ENCODE data around the gene MUC20. TPM values are rescaled to one million over a fixed set of nuclear protein-coding genes. Genes with fewer than 3 reads are reported as not detected.

MUC20 gene
- total and polyA plus RNA-seq, 2 of the 13 experiments (the other 11 are each of a cell fraction or from before 2014, with no cell fraction given) = 0.24 to 0.83 TPM

DNA sequence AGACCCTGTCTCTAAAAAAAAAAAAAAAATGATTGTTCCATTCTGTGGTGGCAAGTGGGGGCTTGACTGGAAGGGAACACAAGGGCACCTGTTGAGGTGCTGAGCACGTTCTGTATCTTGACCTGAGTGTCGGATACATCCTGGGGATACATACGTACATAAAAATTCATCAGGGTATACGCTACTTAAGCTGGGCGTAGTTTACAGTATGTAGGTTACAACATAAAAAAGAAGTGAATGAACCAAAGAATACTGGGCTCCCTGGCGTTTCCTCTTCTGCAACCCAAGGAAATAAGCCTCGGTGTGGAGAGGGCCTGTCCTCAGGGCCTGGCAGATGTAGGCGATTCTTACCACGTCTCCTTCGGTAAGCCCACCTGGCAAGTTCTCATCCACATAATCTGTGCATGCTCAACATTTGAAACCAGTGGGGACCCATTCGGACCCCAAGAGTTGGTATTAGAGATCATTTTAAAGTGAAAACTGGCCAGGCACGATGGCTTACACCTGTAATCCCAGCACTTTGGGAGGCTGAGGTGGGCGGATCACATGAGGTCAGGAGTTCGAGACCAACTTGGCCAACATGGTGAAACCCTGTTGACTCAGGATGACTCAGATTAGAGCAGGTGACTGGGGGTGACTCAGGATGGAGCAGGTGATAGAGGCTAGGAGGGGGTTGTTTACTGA lies 5.1 kb upstream of the MUC20 start (continued):
- TF ChIP-seq, protein P1, sequence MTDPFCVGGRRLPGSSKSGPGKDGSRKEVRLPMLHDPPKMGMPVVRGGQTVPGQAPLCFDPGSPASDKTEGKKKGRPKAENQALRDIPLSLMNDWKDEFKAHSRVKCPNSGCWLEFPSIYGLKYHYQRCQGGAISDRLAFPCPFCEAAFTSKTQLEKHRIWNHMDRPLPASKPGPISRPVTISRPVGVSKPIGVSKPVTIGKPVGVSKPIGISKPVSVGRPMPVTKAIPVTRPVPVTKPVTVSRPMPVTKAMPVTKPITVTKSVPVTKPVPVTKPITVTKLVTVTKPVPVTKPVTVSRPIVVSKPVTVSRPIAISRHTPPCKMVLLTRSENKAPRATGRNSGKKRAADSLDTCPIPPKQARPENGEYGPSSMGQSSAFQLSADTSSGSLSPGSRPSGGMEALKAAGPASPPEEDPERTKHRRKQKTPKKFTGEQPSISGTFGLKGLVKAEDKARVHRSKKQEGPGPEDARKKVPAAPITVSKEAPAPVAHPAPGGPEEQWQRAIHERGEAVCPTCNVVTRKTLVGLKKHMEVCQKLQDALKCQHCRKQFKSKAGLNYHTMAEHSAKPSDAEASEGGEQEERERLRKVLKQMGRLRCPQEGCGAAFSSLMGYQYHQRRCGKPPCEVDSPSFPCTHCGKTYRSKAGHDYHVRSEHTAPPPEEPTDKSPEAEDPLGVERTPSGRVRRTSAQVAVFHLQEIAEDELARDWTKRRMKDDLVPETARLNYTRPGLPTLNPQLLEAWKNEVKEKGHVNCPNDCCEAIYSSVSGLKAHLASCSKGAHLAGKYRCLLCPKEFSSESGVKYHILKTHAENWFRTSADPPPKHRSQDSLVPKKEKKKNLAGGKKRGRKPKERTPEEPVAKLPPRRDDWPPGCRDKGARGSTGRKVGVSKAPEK (CRISPR knock-in tag; IDR thresholded peaks at IDR 0.05; ENCODE audit: borderline replicate concordance) = no peak
- no peak for TF ChIP-seq CC2D1A (CRISPR knock-in tag; IDR thresholded peaks at IDR 0.05)
- TF ChIP-seq POLR2G (IDR thresholded peaks at IDR 0.05; ENCODE audit: low read depth, low read length) = no peak
- TF ChIP-seq, protein P2, sequence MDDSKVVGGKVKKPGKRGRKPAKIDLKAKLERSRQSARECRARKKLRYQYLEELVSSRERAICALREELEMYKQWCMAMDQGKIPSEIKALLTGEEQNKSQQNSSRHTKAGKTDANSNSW (CRISPR knock-in tag; IDR thresholded peaks at IDR 0.05; ENCODE audit: borderline replicate concordance) = no peak
- no peak for TF ChIP-seq TSC22D2 (CRISPR knock-in tag; IDR thresholded peaks at IDR 0.05; ENCODE audit: borderline replicate concordance)
- TF ChIP-seq, protein P3, sequence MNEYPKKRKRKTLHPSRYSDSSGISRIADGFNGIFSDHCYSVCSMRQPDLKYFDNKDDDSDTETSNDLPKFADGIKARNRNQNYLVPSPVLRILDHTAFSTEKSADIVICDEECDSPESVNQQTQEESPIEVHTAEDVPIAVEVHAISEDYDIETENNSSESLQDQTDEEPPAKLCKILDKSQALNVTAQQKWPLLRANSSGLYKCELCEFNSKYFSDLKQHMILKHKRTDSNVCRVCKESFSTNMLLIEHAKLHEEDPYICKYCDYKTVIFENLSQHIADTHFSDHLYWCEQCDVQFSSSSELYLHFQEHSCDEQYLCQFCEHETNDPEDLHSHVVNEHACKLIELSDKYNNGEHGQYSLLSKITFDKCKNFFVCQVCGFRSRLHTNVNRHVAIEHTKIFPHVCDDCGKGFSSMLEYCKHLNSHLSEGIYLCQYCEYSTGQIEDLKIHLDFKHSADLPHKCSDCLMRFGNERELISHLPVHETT (CRISPR knock-in tag; conservative IDR thresholded peaks at IDR 0.05) = no peak
- TF ChIP-seq MIER2 (CRISPR knock-in tag; IDR thresholded peaks at IDR 0.05) = no peak
- TF ChIP-seq, protein P4, sequence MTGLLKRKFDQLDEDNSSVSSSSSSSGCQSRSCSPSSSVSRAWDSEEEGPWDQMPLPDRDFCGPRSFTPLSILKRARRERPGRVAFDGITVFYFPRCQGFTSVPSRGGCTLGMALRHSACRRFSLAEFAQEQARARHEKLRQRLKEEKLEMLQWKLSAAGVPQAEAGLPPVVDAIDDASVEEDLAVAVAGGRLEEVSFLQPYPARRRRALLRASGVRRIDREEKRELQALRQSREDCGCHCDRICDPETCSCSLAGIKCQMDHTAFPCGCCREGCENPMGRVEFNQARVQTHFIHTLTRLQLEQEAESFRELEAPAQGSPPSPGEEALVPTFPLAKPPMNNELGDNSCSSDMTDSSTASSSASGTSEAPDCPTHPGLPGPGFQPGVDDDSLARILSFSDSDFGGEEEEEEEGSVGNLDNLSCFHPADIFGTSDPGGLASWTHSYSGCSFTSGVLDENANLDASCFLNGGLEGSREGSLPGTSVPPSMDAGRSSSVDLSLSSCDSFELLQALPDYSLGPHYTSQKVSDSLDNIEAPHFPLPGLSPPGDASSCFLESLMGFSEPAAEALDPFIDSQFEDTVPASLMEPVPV (CRISPR knock-in tag; IDR thresholded peaks at IDR 0.05) = no peak
- no peak for TF ChIP-seq ZNF552 (CRISPR knock-in tag; IDR thresholded peaks at IDR 0.05; ENCODE audit: borderline replicate concordance)
- TF ChIP-seq ATF7-NPFF (CRISPR knock-in tag; IDR thresholded peaks at IDR 0.05; ENCODE audit: low read depth) = no peak
- no peak for TF ChIP-seq ZBTB8A (CRISPR knock-in tag; IDR thresholded peaks at IDR 0.05; ENCODE audit: borderline replicate concordance, low read depth)
- TF ChIP-seq, protein P5, sequence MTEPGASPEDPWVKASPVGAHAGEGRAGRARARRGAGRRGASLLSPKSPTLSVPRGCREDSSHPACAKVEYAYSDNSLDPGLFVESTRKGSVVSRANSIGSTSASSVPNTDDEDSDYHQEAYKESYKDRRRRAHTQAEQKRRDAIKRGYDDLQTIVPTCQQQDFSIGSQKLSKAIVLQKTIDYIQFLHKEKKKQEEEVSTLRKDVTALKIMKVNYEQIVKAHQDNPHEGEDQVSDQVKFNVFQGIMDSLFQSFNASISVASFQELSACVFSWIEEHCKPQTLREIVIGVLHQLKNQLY (CRISPR knock-in tag; IDR thresholded peaks at IDR 0.05) = no peak
- TF ChIP-seq, protein P6, sequence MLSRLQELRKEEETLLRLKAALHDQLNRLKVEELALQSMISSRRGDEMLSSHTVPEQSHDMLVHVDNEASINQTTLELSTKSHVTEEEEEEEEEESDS (CRISPR knock-in tag; IDR thresholded peaks at IDR 0.05; ENCODE audit: borderline replicate concordance) = no peak
- TF ChIP-seq MED1 (CRISPR knock-in tag; IDR thresholded peaks at IDR 0.05) = no peak
- no peak for TF ChIP-seq U2AF1 (optimal IDR thresholded peaks at IDR 0.05; ENCODE audit: low read depth, low read length)
- no peak for TF ChIP-seq BORCS8-MEF2B (CRISPR knock-in tag; IDR thresholded peaks at IDR 0.05)
- TF ChIP-seq ATRX (CRISPR knock-in tag; IDR thresholded peaks at IDR 0.05; ENCODE audit: borderline replicate concordance) = no peak
- no peak for TF ChIP-seq SYNCRIP (IDR thresholded peaks at IDR 0.05; ENCODE audit: insufficient read depth, low read depth, low read length)
- no peak for TF ChIP-seq KMT2A (CRISPR knock-in tag; IDR thresholded peaks at IDR 0.05)
- no peak for TF ChIP-seq KLF12 (CRISPR knock-in tag; IDR thresholded peaks at IDR 0.05; ENCODE audit: borderline replicate concordance)

Measured in HepG2 (cell line).